HFF-Myc (cell line): Measurements from ENCODE around the gene GGA1.

Source experiments
- DNase-seq: peaks from one replicate; pipeline ENCODE4 v3.0.0-alpha.2; 2011; ENCODE audit warnings: low read depth; ENCODE audit errors: extremely low read depth
- H3K4me3 ChIP-seq: replicated peaks from 2 replicates; pipeline ENCODE4 v1.5.1; 2011; ENCODE audit warnings: low read depth, mild to moderate bottlenecking, control low read depth, low read length
- CTCF ChIP-seq: IDR thresholded peaks from 2 replicates; pipeline ENCODE4 v1.5.1; 2012; ENCODE audit warnings: mild to moderate bottlenecking, low read depth, low read length, control low read depth; ENCODE audit errors: missing control alignments

Gene GGA1

GRCh38 chr22:37681556-37682049 is 73.0 kb downstream of the GGA1 start:
- no peak overlapping the region for H3K4me3 ChIP-seq
- peak; percentile 93 for TF ChIP-seq CTCF
- no peak for DNase-seq
